ENCODE measurements around the gene TGIF1.

Gene TGIF1

DNA sequence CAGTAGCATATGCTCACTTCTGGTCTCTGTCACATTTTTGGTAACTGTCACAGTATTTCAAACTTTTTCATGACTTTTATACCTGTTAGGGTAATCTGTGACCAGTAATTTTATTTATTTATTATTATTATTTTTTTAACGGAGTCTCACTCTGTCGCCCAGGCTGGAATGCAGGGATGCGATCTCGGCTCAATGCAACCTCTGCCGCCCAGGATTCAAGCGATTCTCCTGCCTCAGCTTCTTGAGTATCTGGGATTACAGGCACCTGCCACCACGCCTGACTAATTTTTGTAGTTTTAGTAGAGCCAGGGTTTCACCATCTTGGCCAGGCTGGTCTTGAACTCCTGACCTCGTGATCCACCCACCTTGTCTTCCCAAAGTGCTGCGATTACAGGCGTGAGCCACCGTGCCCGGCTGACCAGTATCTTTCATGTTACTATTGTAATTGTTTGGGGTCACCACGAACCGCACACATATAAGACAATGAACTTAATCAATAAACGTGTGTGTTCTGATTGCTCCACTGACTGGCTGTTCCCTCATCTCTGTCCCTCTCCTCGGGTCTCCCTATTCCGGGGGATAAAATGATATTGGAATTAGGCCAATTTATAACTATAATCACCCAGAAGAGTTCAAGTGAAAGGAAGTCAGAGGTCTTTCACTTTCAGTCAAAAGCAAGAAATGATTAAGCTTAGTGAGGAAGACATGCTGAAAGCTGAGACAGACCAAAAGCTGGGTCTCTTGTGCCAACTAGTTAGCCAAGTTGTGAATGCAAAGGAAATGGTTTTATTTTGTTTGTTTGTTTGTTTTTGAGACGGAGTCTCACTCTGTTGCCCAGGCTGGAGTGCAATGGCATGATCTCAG, 22.9 kb downstream of the TGIF1 start:
- FAIRE-seq (no peak), DNase-seq (ENCODE audit: insufficient read length, low spot score) (no peak)
- no peak for TF ChIP-seq POLR2A (IDR thresholded peaks at IDR 0.05; ENCODE audit: low read depth, low read length)

GRCh38 chr18:3478262-3478978, 28.4 kb downstream of the TGIF1 start:
- TF ChIP-seq POLR2A (IDR thresholded peaks at IDR 0.05; ENCODE audit: low read depth, low read length), result no peak

DNA sequence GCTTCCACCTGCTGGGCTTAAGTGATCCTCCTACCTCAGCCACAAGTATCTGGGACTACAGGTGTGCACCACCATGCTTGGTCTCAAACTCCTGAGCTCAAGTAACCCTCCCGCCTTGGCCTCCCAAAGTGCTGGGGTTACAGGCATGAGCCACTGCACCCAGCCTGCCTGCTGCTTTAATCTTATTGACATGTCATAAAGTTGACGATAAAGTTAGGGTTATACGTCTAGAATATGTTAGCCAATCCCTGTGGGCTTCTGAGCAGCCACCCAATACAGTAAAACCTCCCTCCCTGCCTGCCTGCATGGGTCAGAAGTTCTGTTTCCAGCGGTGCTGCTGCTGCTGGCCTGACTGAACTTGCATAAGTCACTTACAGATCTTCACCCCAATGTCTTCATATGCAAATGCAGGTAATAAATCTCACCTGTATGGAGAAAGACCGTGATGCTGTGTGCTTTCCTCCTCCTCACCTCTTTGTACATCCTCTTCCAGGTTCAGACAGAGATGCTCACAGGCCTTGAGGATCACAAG, 30.1 kb downstream of the TGIF1 start:
- no peak for DNase-seq (ENCODE audit: insufficient read length, low spot score)
- no peak for FAIRE-seq
- TF ChIP-seq POLR2A (IDR thresholded peaks at IDR 0.05; ENCODE audit: low read depth, low read length), result no peak

More at GRCh38 chr18:3478262-3478978, 28.4 kb downstream of the TGIF1 start:
- DNase-seq (ENCODE audit: insufficient read length, low spot score) (no peak), FAIRE-seq (no peak)

DNA sequence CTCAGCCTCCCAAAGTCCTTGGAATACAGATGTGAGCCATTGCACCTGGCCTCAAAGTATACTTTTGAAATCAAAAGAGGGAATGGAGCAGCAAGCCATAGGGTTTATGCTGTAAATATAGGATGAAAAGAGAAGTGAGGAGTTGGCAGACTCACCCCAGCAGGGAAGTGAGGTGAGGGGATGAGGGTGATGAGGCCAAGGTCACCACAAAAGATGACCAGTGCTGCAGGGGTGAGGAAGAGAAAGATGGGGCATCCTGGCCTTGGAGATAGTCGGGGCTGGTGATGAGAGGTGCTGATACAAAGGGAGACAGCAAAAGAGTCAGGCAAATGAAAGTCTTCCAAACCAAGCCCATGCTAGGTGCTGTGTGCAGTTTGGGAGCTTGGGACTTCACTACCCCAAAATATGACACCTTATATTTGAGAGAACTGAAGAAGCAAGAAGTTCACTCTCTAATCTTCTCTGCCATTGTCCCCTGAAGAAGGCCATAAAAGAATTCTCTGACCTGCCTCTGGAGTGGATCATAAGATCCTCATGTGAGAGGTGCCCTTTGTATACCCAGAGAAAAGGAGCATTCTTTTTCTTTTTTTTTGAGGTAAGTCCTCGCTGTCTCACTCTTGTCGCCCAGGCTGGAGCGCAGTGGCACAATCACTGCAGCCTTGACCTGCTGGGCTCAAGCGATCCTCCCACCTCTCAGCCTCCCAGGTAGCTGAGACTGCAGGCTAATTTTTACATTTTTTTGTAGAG, 31.0 kb downstream of the TGIF1 start:
- TF ChIP-seq POLR2A (IDR thresholded peaks at IDR 0.05; ENCODE audit: low read depth, low read length), result no peak
- no peak for FAIRE-seq

GRCh38 chr18:3481696-3482210, 31.8 kb downstream of the TGIF1 start:
- no peak for DNase-seq (ENCODE audit: insufficient read length, low spot score)
- no peak for TF ChIP-seq POLR2A (IDR thresholded peaks at IDR 0.05; ENCODE audit: low read depth, low read length)
- no peak for FAIRE-seq

More for the DNA sequence above, 31.0 kb downstream of the TGIF1 start:
- no peak for DNase-seq (ENCODE audit: insufficient read length, low spot score)

DNA sequence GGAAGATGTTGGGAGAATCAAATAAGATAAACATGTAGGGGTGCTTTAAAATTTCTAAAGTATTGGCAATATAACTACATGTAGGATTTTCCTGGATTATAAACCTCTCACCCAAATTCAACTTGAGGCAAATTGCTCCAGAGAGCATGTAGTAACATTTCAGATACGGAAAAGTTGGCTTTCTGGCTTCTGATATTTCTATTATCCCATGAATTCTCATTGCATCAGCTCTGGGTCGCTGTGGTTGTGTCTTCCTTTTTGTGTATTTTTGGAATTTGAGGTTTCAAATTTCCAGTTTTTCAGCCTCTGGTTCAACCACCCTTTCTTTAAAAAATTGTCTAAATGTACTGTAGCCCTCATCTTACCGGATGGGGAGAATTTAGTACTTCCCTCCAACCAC, 32.3 kb downstream of the TGIF1 start:
- FAIRE-seq (no peak), DNase-seq (ENCODE audit: insufficient read length, low spot score) (no peak)
- no peak for TF ChIP-seq POLR2A (IDR thresholded peaks at IDR 0.05; ENCODE audit: low read depth, low read length)

DNA sequence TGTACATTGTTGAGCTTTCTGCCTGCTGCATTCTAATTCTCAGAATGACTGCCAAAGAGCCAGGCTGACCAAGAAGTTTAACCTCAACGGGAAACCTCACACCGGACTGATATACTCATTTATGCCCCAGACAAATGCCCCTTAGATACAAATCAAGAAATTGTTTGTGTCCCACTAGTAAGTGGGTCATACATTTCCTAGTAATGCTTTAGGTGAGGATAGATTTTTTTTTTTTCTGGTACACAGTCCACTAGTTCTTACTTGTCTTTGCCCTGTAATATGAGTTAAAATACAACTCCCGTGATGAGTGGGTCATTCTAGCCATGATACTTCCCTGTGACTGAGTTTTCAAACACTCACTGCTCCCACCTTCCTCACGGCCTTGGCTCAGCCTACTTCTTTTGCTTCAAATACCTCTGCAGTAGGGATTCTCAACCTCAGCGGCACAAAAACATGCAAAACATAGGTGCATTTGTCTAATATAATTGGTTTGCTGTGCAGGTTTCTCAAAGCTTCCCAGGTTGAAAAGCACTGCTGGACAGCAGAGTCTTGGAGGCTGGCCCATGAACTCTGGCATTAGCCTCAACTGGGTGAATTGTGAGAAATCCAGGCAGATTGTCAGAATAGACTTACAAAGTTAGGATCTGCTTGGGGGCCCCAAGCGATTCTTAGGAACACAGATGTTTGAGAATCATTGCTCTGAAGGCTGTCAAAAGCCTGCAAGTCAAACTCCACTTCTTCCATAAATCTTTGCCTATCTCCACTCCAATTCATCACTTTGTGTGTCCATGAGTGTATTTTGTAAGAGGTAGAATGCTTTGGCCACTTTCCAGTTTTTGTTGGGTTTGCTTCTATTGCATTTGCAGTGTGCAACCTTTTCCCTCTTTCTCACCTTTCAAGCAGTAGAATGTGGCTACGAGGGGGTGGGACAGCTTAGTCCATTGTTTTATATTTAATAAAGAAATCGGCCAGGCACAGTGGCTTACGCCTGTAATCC, 35.5 kb downstream of the TGIF1 start:
- FAIRE-seq (no peak), DNase-seq (ENCODE audit: insufficient read length, low spot score) (no peak)
- no peak for TF ChIP-seq POLR2A (IDR thresholded peaks at IDR 0.05; ENCODE audit: low read depth, low read length)

DNA sequence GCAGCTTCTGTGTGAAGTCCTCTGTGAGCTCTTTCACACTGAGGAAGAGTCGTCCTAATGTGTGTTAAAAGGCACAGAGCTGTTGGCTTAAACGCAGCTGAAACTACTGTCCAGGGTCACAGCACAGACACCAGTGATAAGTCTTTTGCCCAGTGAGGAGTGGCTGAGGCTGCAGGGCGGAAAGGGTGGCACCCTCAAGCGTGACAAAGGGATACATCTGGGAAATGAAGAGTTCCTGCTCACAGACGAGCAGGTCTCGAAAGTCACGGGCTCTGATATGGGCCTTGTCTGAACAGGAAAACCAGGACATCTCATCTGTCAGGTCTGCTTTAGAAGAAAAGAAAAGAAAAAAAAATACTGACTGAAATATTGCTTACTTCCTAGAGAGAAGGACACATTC, 36.5 kb downstream of the TGIF1 start:
- no peak for TF ChIP-seq POLR2A (IDR thresholded peaks at IDR 0.05; ENCODE audit: low read depth, low read length)
- FAIRE-seq (no peak), DNase-seq (ENCODE audit: insufficient read length, low spot score) (no peak)

GRCh38 chr18:3489462-3489861, 39.5 kb downstream of the TGIF1 start:
- TF ChIP-seq POLR2A (IDR thresholded peaks at IDR 0.05; ENCODE audit: low read depth, low read length), result no peak
- DNase-seq (ENCODE audit: insufficient read length, low spot score) (no peak), FAIRE-seq (no peak)

- DNase-seq (ENCODE audit: insufficient read length, low spot score), result no peak
- FAIRE-seq, result no peak
- no peak for TF ChIP-seq POLR2A (IDR thresholded peaks at IDR 0.05; ENCODE audit: low read depth, low read length)
These were observed 42.1 kb downstream of the TGIF1 start for GRCh38 chr18:3491981-3492555.

DNA sequence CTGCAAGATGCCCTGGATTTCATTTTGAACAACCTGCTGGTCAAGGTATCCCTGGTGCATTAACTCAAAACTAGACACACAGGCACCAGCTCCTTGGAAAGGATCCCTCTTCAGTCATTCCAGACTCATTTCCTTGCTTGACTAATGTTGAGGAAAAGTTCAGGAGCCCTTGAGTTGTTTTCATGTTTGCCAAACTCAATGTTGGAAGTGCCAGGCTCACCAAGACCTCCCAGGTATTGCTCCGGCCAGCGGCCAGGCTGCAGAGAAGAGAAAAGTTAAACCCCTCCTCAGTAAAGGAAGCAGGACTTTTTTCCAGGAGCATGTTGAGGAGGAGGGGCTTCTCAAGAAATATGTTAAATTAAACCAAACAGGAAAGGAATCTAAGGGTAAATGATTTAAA, 42.7 kb downstream of the TGIF1 start:
- DNase-seq (ENCODE audit: insufficient read length, low spot score), result no peak
- no peak for TF ChIP-seq POLR2A (IDR thresholded peaks at IDR 0.05; ENCODE audit: low read depth, low read length)
- no peak for FAIRE-seq

DNA sequence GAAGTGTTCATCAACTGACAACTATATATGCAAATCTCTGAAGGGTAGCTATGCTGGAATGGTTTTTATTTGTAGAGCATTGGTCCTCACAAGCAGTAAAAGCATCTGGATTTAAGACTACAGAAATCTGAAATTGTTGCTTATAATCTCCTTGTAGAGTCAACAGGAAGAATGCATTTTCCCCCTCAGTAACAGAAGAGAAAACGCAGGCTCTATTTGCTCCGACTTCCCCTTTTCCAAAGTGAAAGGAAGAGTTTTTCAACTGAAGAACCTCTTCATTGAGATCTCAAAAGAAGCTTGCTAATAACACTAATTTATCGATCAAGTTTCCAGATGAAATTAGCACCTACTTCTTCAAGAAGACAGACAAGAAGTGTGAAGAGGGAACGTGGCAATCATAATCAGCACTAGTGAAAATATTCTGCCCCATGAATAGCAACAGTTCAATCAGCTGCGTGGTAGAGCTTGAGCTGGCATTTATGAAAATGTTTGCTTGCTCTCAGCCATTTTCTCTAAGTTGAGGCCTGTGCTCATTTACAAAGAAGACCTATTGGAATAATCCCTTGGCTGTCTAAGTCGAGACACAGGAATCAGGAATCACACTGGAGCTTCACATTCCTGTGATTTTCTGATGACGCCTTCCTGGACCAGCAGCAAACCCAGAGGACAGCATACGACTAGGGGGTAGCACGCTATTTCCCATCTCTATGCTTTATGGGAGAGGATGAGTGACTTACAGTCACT, 43.7 kb downstream of the TGIF1 start:
- peak; percentile 26 for DNase-seq (ENCODE audit: insufficient read length, low spot score)
- no peak for FAIRE-seq
- TF ChIP-seq POLR2A (IDR thresholded peaks at IDR 0.05; ENCODE audit: low read depth, low read length), result no peak

Measured in H54 (cell line).